Esophagus muscularis mucosa (tissue), 3 donors: ENCODE results near the gene BBS5.
"Not testable (repeated sequence)": the region's sequence is repeated elsewhere in the genome, so short reads cannot be mapped to it uniquely, and the experiment has no call there.

ENCODE experiments used
- CTCF ChIP-seq, 3 experiments: fragments of 200-600 bp in 2 of 3; fragments of 450-650 bp in 1 of 3; sonication (generic) in 2 of 3; IDR thresholded peaks; one replicate each; pipeline ENCODE4 v1.5.1; 2017 to 2019; ENCODE audit warnings: antibody characterized with exemption in 3 of 3, mild to moderate bottlenecking in 2 of 3, moderate library complexity in 1 of 3
- POLR2AphosphoS5 ChIP-seq, 2 donors: sonication (generic); formaldehyde crosslinking; IDR thresholded peaks; one replicate each; pipeline ENCODE4 v1.6.1; 2017; ENCODE audit warnings: antibody characterized with exemption in 2 of 2

GRCh38 chr2:169434236-169434635 lies 45.1 kb upstream of the BBS5 start:
- TF ChIP-seq POLR2AphosphoS5, CTCF (IDR thresholded peaks at IDR 0.05): not testable (repeated sequence)
